ENCODE results near the gene APEH.

The APEH gene

GRCh38 chr3:49659756-49660155, 14.4 kb upstream of the APEH start:
- DNase-seq (ENCODE audit: low read depth): no peak
- TF ChIP-seq, protein P1, sequence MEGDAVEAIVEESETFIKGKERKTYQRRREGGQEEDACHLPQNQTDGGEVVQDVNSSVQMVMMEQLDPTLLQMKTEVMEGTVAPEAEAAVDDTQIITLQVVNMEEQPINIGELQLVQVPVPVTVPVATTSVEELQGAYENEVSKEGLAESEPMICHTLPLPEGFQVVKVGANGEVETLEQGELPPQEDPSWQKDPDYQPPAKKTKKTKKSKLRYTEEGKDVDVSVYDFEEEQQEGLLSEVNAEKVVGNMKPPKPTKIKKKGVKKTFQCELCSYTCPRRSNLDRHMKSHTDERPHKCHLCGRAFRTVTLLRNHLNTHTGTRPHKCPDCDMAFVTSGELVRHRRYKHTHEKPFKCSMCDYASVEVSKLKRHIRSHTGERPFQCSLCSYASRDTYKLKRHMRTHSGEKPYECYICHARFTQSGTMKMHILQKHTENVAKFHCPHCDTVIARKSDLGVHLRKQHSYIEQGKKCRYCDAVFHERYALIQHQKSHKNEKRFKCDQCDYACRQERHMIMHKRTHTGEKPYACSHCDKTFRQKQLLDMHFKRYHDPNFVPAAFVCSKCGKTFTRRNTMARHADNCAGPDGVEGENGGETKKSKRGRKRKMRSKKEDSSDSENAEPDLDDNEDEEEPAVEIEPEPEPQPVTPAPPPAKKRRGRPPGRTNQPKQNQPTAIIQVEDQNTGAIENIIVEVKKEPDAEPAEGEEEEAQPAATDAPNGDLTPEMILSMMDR (IDR thresholded peaks at IDR 0.05; ENCODE audit: insufficient read depth, low read depth, low read length, missing control alignments): no peak
- no peak overlapping the region for H3K4me3 ChIP-seq (ENCODE audit: low read length)

DNA sequence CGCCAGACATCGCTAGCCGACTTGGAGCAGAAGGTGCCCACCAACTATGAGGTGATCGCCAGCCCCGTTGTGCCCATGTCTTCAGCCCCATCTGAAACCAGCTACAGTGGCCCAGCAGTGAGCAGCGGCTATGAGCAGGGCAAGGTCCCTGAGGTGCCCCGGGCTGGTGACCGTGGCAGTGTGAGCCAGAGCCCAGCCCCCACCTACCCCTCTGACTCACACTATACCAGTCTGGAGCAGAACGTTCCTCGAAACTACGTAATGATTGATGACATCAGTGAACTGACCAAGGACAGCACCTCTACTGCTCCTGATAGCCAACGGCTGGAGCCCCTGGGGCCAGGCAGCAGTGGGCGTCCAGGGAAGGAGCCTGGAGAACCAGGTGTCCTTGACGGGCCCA, 12.9 kb upstream of the APEH start:
- TF ChIP-seq, protein P1 (IDR thresholded peaks at IDR 0.05; ENCODE audit: insufficient read depth, low read depth, low read length, missing control alignments): no peak
- DNase-seq (ENCODE audit: low read depth): peak; percentile 7
- H3K4me3 ChIP-seq (ENCODE audit: low read length): no peak overlapping the region

GRCh38 chr3:49662021-49662420, 12.1 kb upstream of the APEH start:
- no peak for DNase-seq (ENCODE audit: low read depth)
- TF ChIP-seq, protein P1 (IDR thresholded peaks at IDR 0.05; ENCODE audit: insufficient read depth, low read depth, low read length, missing control alignments): no peak
- no peak overlapping the region for H3K4me3 ChIP-seq (ENCODE audit: low read length)

- H3K4me3 ChIP-seq (ENCODE audit: low read length): no peak overlapping the region
Observed at GRCh38 chr3:49662720-49663413, 11.3 kb upstream of the APEH start.

DNA sequence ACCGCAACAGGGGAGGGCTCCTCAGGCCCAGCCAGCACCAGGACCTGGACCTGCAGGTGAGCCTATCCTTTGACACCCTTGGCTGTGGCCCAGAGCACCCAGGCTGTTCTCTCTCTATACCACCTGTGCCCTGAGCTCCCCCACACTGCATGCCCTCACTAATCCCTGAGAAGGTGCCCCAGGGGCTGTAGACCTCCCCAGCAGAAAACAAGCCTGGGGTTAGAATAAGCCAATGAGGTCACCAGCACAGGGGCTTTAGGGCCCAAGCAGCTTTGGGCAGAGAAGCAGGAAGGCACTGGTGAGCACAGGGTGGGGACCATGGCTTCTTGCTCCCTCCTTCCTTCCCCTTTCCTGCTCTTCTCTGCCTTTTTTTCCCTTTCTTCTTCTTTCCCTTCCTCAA, 10.3 kb upstream of the APEH start:
- no peak for DNase-seq (ENCODE audit: low read depth)
- TF ChIP-seq, protein P1 (IDR thresholded peaks at IDR 0.05; ENCODE audit: insufficient read depth, low read depth, low read length, missing control alignments): no peak
- no peak overlapping the region for H3K4me3 ChIP-seq (ENCODE audit: low read length)

More at GRCh38 chr3:49662720-49663413, 11.3 kb upstream of the APEH start:
- TF ChIP-seq, protein P1 (IDR thresholded peaks at IDR 0.05; ENCODE audit: insufficient read depth, low read depth, low read length, missing control alignments): no peak
- DNase-seq (ENCODE audit: low read depth): no peak

DNA sequence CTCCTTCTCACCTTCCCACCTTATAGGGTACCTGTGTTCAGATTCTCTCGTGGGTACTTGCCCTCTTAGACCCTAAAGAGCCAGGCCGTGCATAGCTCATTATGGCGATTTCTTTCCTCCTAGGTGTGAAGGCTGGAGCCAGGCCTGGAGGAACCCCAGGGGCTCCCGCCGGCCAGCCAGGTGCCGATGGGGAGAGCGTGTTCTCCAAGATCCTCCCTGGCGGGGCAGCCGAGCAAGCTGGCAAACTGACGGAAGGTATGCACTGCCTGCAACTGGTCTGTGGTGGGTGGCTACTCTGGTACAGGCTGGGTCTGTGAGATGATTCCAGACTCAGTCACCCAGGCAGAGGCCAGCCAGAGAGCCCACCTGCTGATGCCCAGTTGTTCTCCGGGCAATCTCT, 9.9 kb upstream of the APEH start:
- DNase-seq (ENCODE audit: low read depth): no peak
- TF ChIP-seq, protein P1 (IDR thresholded peaks at IDR 0.05; ENCODE audit: insufficient read depth, low read depth, low read length, missing control alignments): no peak

More for the DNA sequence above, 9.9 kb upstream of the APEH start:
- no peak overlapping the region for H3K4me3 ChIP-seq (ENCODE audit: low read length)

All from epithelial cell of esophagus (primary cell).